Measurements from ENCODE around the gene CCSER1.

Gene CCSER1

GRCh38 chr4:90240333-90240732, 113.1 kb downstream of the CCSER1 start:
- Histone ChIP-seq H3K9ac (ENCODE audit: low read length) (no peak overlapping the region), H3K9me3 (ENCODE audit: control insufficient read depth, low read length) (no peaks in the 10 kb centered on the region)

GRCh38 chr4:90241008-90241407, 113.8 kb downstream of the CCSER1 start:
- Histone ChIP-seq H3K4me1 (ENCODE audit: control insufficient read depth, insufficient read depth, low read length) (no peaks in the 10 kb centered on the region), H3K4me3 (ENCODE audit: low read length) (no peak overlapping the region), H3K27me3 (replicated peaks; ENCODE audit: control insufficient read depth, insufficient read depth, low read length) (no peaks in the 10 kb centered on the region), H3K9ac (ENCODE audit: low read length) (no peak overlapping the region), H3K36me3 (ENCODE audit: control insufficient read depth, insufficient read depth, low read length, severe bottlenecking) (no peaks in the 10 kb centered on the region), H3K9me3 (ENCODE audit: control insufficient read depth, low read length) (no peaks in the 10 kb centered on the region)
- no peak for DNase-seq (ENCODE audit: low read depth)

More at GRCh38 chr4:90240333-90240732, 113.1 kb downstream of the CCSER1 start:
- Histone ChIP-seq H3K36me3 (ENCODE audit: control insufficient read depth, insufficient read depth, low read length, severe bottlenecking) (no peaks in the 10 kb centered on the region), H3K4me3 (ENCODE audit: low read length) (no peak overlapping the region), H3K27me3 (replicated peaks; ENCODE audit: control insufficient read depth, insufficient read depth, low read length) (no peaks in the 10 kb centered on the region), H3K4me1 (ENCODE audit: control insufficient read depth, insufficient read depth, low read length) (no peaks in the 10 kb centered on the region)
- no peak for DNase-seq (ENCODE audit: low read depth)

- Histone ChIP-seq H3K4me1 (ENCODE audit: control insufficient read depth, insufficient read depth, low read length) (no peaks in the 10 kb centered on the region), H3K27me3 (replicated peaks; ENCODE audit: control insufficient read depth, insufficient read depth, low read length) (no peaks in the 10 kb centered on the region), H3K9ac (ENCODE audit: low read length) (no peak overlapping the region), H3K9me3 (ENCODE audit: control insufficient read depth, low read length) (no peaks in the 10 kb centered on the region), H3K4me3 (ENCODE audit: low read length) (no peak overlapping the region), H3K36me3 (ENCODE audit: control insufficient read depth, insufficient read depth, low read length, severe bottlenecking) (no peaks in the 10 kb centered on the region)
- DNase-seq (ENCODE audit: low read depth), result no peak
These were observed 118.6 kb downstream of the CCSER1 start for GRCh38 chr4:90245837-90246236.

GRCh38 chr4:90246816-90247215, 119.6 kb downstream of the CCSER1 start:
- DNase-seq (ENCODE audit: low read depth), result no peak

GRCh38 chr4:90254357-90254756, 127.2 kb downstream of the CCSER1 start:
- no peaks in the 10 kb centered on the region for H3K27me3 ChIP-seq (replicated peaks; ENCODE audit: control insufficient read depth, insufficient read depth, low read length)

More at GRCh38 chr4:90246816-90247215, 119.6 kb downstream of the CCSER1 start:
- no peaks in the 10 kb centered on the region for H3K9me3 ChIP-seq (ENCODE audit: control insufficient read depth, low read length)
- no peak overlapping the region for H3K9ac ChIP-seq (ENCODE audit: low read length)
- H3K4me3 ChIP-seq (ENCODE audit: low read length), result no peak overlapping the region
- no peaks in the 10 kb centered on the region for H3K27me3 ChIP-seq (replicated peaks; ENCODE audit: control insufficient read depth, insufficient read depth, low read length)
- no peaks in the 10 kb centered on the region for H3K4me1 ChIP-seq (ENCODE audit: control insufficient read depth, insufficient read depth, low read length)
- no peaks in the 10 kb centered on the region for H3K36me3 ChIP-seq (ENCODE audit: control insufficient read depth, insufficient read depth, low read length, severe bottlenecking)

GRCh38 chr4:90274175-90274574, 147.0 kb downstream of the CCSER1 start:
- no peak for DNase-seq (ENCODE audit: low read depth)
- H3K4me1 ChIP-seq (ENCODE audit: control insufficient read depth, insufficient read depth, low read length), result no peaks in the 10 kb centered on the region
- H3K9ac ChIP-seq (ENCODE audit: low read length), result no peak overlapping the region
- no peak overlapping the region for H3K4me3 ChIP-seq (ENCODE audit: low read length)
- peaks cover 4% of the 10 kb centered on the region for H3K9me3 ChIP-seq (ENCODE audit: control insufficient read depth, low read length)
- no peaks in the 10 kb centered on the region for H3K27me3 ChIP-seq (replicated peaks; ENCODE audit: control insufficient read depth, insufficient read depth, low read length)
- no peaks in the 10 kb centered on the region for H3K36me3 ChIP-seq (ENCODE audit: control insufficient read depth, insufficient read depth, low read length, severe bottlenecking)

More at GRCh38 chr4:90254357-90254756, 127.2 kb downstream of the CCSER1 start:
- Histone ChIP-seq H3K4me3 (ENCODE audit: low read length) (no peak overlapping the region), H3K9ac (ENCODE audit: low read length) (no peak overlapping the region), H3K36me3 (ENCODE audit: control insufficient read depth, insufficient read depth, low read length, severe bottlenecking) (no peaks in the 10 kb centered on the region), H3K4me1 (ENCODE audit: control insufficient read depth, insufficient read depth, low read length) (no peaks in the 10 kb centered on the region), H3K9me3 (ENCODE audit: control insufficient read depth, low read length) (no peaks in the 10 kb centered on the region)
- no peak for DNase-seq (ENCODE audit: low read depth)

GRCh38 chr4:90280954-90281353, 153.8 kb downstream of the CCSER1 start:
- no peak overlapping the region for H3K9ac ChIP-seq (ENCODE audit: low read length)
- DNase-seq (ENCODE audit: low read depth), result no peak
- no peaks in the 10 kb centered on the region for H3K9me3 ChIP-seq (ENCODE audit: control insufficient read depth, low read length)
- H3K27me3 ChIP-seq (replicated peaks; ENCODE audit: control insufficient read depth, insufficient read depth, low read length), result no peaks in the 10 kb centered on the region
- H3K36me3 ChIP-seq (ENCODE audit: control insufficient read depth, insufficient read depth, low read length, severe bottlenecking), result no peaks in the 10 kb centered on the region
- H3K4me1 ChIP-seq (ENCODE audit: control insufficient read depth, insufficient read depth, low read length), result no peaks in the 10 kb centered on the region
- no peak overlapping the region for H3K4me3 ChIP-seq (ENCODE audit: low read length)

- Histone ChIP-seq H3K4me1 (ENCODE audit: control insufficient read depth, insufficient read depth, low read length) (no peaks in the 10 kb centered on the region), H3K9ac (ENCODE audit: low read length) (no peak overlapping the region), H3K9me3 (ENCODE audit: control insufficient read depth, low read length) (no peaks in the 10 kb centered on the region), H3K27me3 (replicated peaks; ENCODE audit: control insufficient read depth, insufficient read depth, low read length) (no peaks in the 10 kb centered on the region), H3K4me3 (ENCODE audit: low read length) (no peak overlapping the region), H3K36me3 (ENCODE audit: control insufficient read depth, insufficient read depth, low read length, severe bottlenecking) (no peaks in the 10 kb centered on the region)
- DNase-seq (ENCODE audit: low read depth), result no peak
These were observed 154.6 kb downstream of the CCSER1 start for GRCh38 chr4:90281541-90282355.

- Histone ChIP-seq H3K4me1 (ENCODE audit: control insufficient read depth, insufficient read depth, low read length) (no peaks in the 10 kb centered on the region), H3K27me3 (replicated peaks; ENCODE audit: control insufficient read depth, insufficient read depth, low read length) (no peaks in the 10 kb centered on the region), H3K36me3 (ENCODE audit: control insufficient read depth, insufficient read depth, low read length, severe bottlenecking) (no peaks in the 10 kb centered on the region), H3K4me3 (ENCODE audit: low read length) (no peak overlapping the region), H3K9ac (ENCODE audit: low read length) (no peak overlapping the region), H3K9me3 (ENCODE audit: control insufficient read depth, low read length) (no peaks in the 10 kb centered on the region)
- DNase-seq (ENCODE audit: low read depth), result no peak
These were observed 163.2 kb downstream of the CCSER1 start for GRCh38 chr4:90290345-90290744.

GRCh38 chr4:90292438-90292837, 165.2 kb downstream of the CCSER1 start:
- no peak overlapping the region for H3K9ac ChIP-seq (ENCODE audit: low read length)
- no peaks in the 10 kb centered on the region for H3K9me3 ChIP-seq (ENCODE audit: control insufficient read depth, low read length)
- H3K27me3 ChIP-seq (replicated peaks; ENCODE audit: control insufficient read depth, insufficient read depth, low read length), result peaks cover 3% of the 10 kb centered on the region
- no peaks in the 10 kb centered on the region for H3K4me1 ChIP-seq (ENCODE audit: control insufficient read depth, insufficient read depth, low read length)
- H3K4me3 ChIP-seq (ENCODE audit: low read length), result no peak overlapping the region
- no peaks in the 10 kb centered on the region for H3K36me3 ChIP-seq (ENCODE audit: control insufficient read depth, insufficient read depth, low read length, severe bottlenecking)
- no peak for DNase-seq (ENCODE audit: low read depth)

GRCh38 chr4:90293320-90293719, 166.1 kb downstream of the CCSER1 start:
- peak; percentile 60 for DNase-seq (ENCODE audit: low read depth)
- H3K9me3 ChIP-seq (ENCODE audit: control insufficient read depth, low read length), result no peaks in the 10 kb centered on the region
- H3K27me3 ChIP-seq (replicated peaks; ENCODE audit: control insufficient read depth, insufficient read depth, low read length), result peaks cover 3% of the 10 kb centered on the region
- no peak overlapping the region for H3K4me3 ChIP-seq (ENCODE audit: low read length)
- H3K4me1 ChIP-seq (ENCODE audit: control insufficient read depth, insufficient read depth, low read length), result no peaks in the 10 kb centered on the region
- H3K36me3 ChIP-seq (ENCODE audit: control insufficient read depth, insufficient read depth, low read length, severe bottlenecking), result no peaks in the 10 kb centered on the region
- no peak overlapping the region for H3K9ac ChIP-seq (ENCODE audit: low read length)

GRCh38 chr4:90299373-90299772, 172.2 kb downstream of the CCSER1 start:
- no peak overlapping the region for H3K9ac ChIP-seq (ENCODE audit: low read length)
- H3K4me3 ChIP-seq (ENCODE audit: low read length), result no peak overlapping the region
- DNase-seq (ENCODE audit: low read depth), result no peak
- H3K27me3 ChIP-seq (replicated peaks; ENCODE audit: control insufficient read depth, insufficient read depth, low read length), result peaks cover 6% of the 10 kb centered on the region
- no peaks in the 10 kb centered on the region for H3K4me1 ChIP-seq (ENCODE audit: control insufficient read depth, insufficient read depth, low read length)
- no peaks in the 10 kb centered on the region for H3K9me3 ChIP-seq (ENCODE audit: control insufficient read depth, low read length)
- H3K36me3 ChIP-seq (ENCODE audit: control insufficient read depth, insufficient read depth, low read length, severe bottlenecking), result no peaks in the 10 kb centered on the region

Measured in adipocyte (in vitro differentiated cells).